Measurements from ENCODE around the gene PHACTR1.

The PHACTR1 gene

GRCh38 chr6:12968839-12969558 lies 252.4 kb downstream of the PHACTR1 start:
- H3K27ac ChIP-seq (replicated peaks), result no peak overlapping the region
- no peaks in the 10 kb centered on the region for H3K27me3 ChIP-seq (ENCODE audit: insufficient read depth, poor library complexity, severe bottlenecking)
- DNase-seq (ENCODE audit: low read depth in 1 of 2, low spot score in 1 of 2), result no peak
- TF ChIP-seq POLR2AphosphoS5 (IDR thresholded peaks at IDR 0.05; ENCODE audit: low read depth) (no peak), SPI1 (IDR thresholded peaks at IDR 0.05; ENCODE audit: borderline replicate concordance, low read depth) (no peak), CTCF (IDR thresholded peaks at IDR 0.05; ENCODE audit: insufficient read depth, low read length) (no peak), GABPA (IDR thresholded peaks at IDR 0.05; ENCODE audit: low read depth) (no peak)
- TF ChIP-seq, protein P1, sequence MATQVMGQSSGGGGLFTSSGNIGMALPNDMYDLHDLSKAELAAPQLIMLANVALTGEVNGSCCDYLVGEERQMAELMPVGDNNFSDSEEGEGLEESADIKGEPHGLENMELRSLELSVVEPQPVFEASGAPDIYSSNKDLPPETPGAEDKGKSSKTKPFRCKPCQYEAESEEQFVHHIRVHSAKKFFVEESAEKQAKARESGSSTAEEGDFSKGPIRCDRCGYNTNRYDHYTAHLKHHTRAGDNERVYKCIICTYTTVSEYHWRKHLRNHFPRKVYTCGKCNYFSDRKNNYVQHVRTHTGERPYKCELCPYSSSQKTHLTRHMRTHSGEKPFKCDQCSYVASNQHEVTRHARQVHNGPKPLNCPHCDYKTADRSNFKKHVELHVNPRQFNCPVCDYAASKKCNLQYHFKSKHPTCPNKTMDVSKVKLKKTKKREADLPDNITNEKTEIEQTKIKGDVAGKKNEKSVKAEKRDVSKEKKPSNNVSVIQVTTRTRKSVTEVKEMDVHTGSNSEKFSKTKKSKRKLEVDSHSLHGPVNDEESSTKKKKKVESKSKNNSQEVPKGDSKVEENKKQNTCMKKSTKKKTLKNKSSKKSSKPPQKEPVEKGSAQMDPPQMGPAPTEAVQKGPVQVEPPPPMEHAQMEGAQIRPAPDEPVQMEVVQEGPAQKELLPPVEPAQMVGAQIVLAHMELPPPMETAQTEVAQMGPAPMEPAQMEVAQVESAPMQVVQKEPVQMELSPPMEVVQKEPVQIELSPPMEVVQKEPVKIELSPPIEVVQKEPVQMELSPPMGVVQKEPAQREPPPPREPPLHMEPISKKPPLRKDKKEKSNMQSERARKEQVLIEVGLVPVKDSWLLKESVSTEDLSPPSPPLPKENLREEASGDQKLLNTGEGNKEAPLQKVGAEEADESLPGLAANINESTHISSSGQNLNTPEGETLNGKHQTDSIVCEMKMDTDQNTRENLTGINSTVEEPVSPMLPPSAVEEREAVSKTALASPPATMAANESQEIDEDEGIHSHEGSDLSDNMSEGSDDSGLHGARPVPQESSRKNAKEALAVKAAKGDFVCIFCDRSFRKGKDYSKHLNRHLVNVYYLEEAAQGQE (IDR thresholded peaks at IDR 0.05; ENCODE audit: insufficient replicate concordance, low read depth), result no peak
- H3K4me3 ChIP-seq (replicated peaks; ENCODE audit: insufficient read depth, low read length), result no peak overlapping the region

GRCh38 chr6:12969966-12970365 lies 253.4 kb downstream of the PHACTR1 start:
- H3K27me3 ChIP-seq (ENCODE audit: insufficient read depth, poor library complexity, severe bottlenecking), result no peaks in the 10 kb centered on the region
- H3K4me3 ChIP-seq (replicated peaks; ENCODE audit: insufficient read depth, low read length), result no peak overlapping the region
- TF ChIP-seq CTCF (IDR thresholded peaks at IDR 0.05; ENCODE audit: insufficient read depth, low read length) (no peak), SPI1 (IDR thresholded peaks at IDR 0.05; ENCODE audit: borderline replicate concordance, low read depth) (no peak), POLR2AphosphoS5 (IDR thresholded peaks at IDR 0.05; ENCODE audit: low read depth) (no peak), GABPA (IDR thresholded peaks at IDR 0.05; ENCODE audit: low read depth) (no peak)
- TF ChIP-seq, protein P1 (IDR thresholded peaks at IDR 0.05; ENCODE audit: insufficient replicate concordance, low read depth), result no peak
- H3K27ac ChIP-seq (replicated peaks), result no peak overlapping the region
- no peak for DNase-seq (ENCODE audit: low read depth in 1 of 2, low spot score in 1 of 2)

DNA sequence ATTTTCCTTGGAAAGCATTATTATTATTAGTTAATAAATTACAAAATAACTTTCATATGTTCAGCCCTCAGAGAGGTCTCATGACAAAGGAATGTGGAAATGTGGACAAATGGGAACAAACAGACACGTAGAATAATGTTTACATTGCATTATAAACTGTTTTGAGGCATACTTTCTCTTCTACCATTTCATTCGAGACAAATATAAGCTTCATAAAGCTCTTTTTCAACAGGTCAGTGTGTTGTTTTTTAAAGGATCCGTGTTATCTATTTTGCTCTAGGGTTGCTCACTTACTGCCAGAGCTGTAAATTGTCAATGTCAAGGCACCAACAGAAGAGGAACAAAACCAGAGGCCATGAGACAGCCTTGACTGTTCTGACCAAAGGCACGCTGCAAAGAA lies 256.8 kb downstream of the PHACTR1 start:
- no peak for DNase-seq (ENCODE audit: low read depth in 1 of 2, low spot score in 1 of 2)
- Histone ChIP-seq H3K27me3 (ENCODE audit: insufficient read depth, poor library complexity, severe bottlenecking) (no peaks in the 10 kb centered on the region), H3K27ac (replicated peaks) (no peak overlapping the region), H3K4me3 (replicated peaks; ENCODE audit: insufficient read depth, low read length) (no peak overlapping the region)
- TF ChIP-seq POLR2AphosphoS5 (IDR thresholded peaks at IDR 0.05; ENCODE audit: low read depth) (no peak), CTCF (IDR thresholded peaks at IDR 0.05; ENCODE audit: insufficient read depth, low read length) (no peak), SPI1 (IDR thresholded peaks at IDR 0.05; ENCODE audit: borderline replicate concordance, low read depth) (no peak), GABPA (IDR thresholded peaks at IDR 0.05; ENCODE audit: low read depth) (no peak)
- TF ChIP-seq, protein P1 (IDR thresholded peaks at IDR 0.05; ENCODE audit: insufficient replicate concordance, low read depth), result no peak
